Breast epithelium (tissue), 4 donors: Measurements from ENCODE around the gene SCUBE2. TPM values are rescaled to one million over a fixed set of nuclear protein-coding genes. Genes with fewer than 3 reads are reported as not detected.
"Not testable (repeated sequence)": the region's sequence is repeated elsewhere in the genome, so short reads cannot be mapped to it uniquely, and the experiment has no call there.

Experiments used
- DNase-seq, 2 donors: peaks; one replicate each; pipeline ENCODE4 v3.0.0-alpha.2; 2019; ENCODE audit warnings: low spot score in 2 of 2
- H3K27ac ChIP-seq, 2 donors: fragments of 200-600 bp; sonication (generic) in 1 of 2; one replicate each; pipeline ENCODE4 v1.5.1; 2016 to 2019; ENCODE audit warnings: mild to moderate bottlenecking in 1 of 2
- H3K27me3 ChIP-seq, 2 donors: fragments of 200-600 bp; sonication (generic) in 1 of 2; one replicate each; pipeline versions ENCODE4 v1.5.1 to v1.6.0; 2017 to 2019; ENCODE audit warnings: control low read depth in 1 of 2, mild to moderate bottlenecking in 1 of 2
- H3K36me3 ChIP-seq: fragments of 200-600 bp; one replicate; pipeline ENCODE4 v1.5.1; 2019
- H3K4me1 ChIP-seq, 2 donors: fragments of 200-600 bp; sonication (generic); one replicate each; pipeline ENCODE4 v1.5.1; 2016 to 2019; ENCODE audit warnings: control low read depth in 1 of 2
- H3K4me3 ChIP-seq, 3 donors: fragments of 200-600 bp; sonication (generic); 1 replicate in 2 of 3; 2 replicates in 1 of 3; pipeline ENCODE4 v1.5.1; 2016 to 2019; ENCODE audit warnings: mild to moderate bottlenecking in 3 of 3, moderate library complexity in 2 of 3
- H3K9me3 ChIP-seq, 2 donors: fragments of 200-600 bp; sonication (generic) in 1 of 2; one replicate each; pipeline ENCODE4 v1.5.1; 2016 to 2019; ENCODE audit warnings: control low read depth in 1 of 2
- POLR2A ChIP-seq: fragments of 450-650 bp; IDR thresholded peaks from one replicate; pipeline ENCODE4 v1.6.1; 2016; ENCODE audit warnings: antibody characterized with exemption, mild to moderate bottlenecking, moderate library complexity
- POLR2AphosphoS5 ChIP-seq, 3 donors: sonication (generic); formaldehyde crosslinking; IDR thresholded peaks; one replicate each; pipeline ENCODE4 v1.6.1; 2017; ENCODE audit warnings: antibody characterized with exemption in 3 of 3
- intact Hi-C: fragments of 100-400 bp; cut with DNase I; formaldehyde crosslinking; loops from one replicate; pipeline ENCODE4 v1.15.1; 2023; ENCODE audit warnings: low total_unique reads
- total RNA-seq, 3 donors: library from RNA; depleted of rRNA; stranded (reverse); fragments of >200 nt; gene quantifications; one replicate each; pipeline ENCODE4 v1.1.0, GENCODE V29; 2016
- TF ChIP-seq, protein P1 (sequence below), 3 donors: fragments of 450-650 bp; IDR thresholded peaks; one replicate each; pipeline ENCODE4 v1.5.1; 2016 to 2017; ENCODE audit warnings: antibody characterized with exemption in 3 of 3, mild to moderate bottlenecking in 3 of 3, moderate library complexity in 3 of 3

SCUBE2 gene
- total RNA-seq, 3 donors from 2014 or later, result 35.7 to 139 (median 78.7) TPM

DNA sequence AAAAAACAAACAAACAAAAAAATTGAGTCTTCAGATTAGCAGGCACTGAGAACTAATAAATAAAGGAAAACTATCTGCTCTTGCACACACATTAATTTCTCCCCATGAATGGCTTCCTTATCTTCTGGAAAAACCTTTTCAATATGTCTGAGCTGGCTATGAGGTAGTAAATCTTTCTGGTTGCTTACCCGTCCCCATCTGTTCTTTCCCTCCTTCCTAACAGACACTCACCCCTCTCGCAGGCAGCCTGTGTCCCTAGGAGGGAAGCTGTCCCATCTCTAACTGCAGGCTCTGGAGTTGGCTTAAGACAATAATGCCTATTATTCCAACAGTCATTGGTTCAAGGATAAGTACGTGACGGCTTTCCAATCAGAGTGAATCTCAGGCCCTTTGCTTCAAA lies 8.2 kb upstream of the SCUBE2 start:
- no peak for DNase-seq
- no peaks in the 10 kb centered on the region for H3K9me3 ChIP-seq
- intact Hi-C loops, result no loop called here
- no peaks in the 10 kb centered on the region for H3K36me3 ChIP-seq
- no peaks in the 10 kb centered on the region for H3K4me1 ChIP-seq
- no peak overlapping the region for H3K4me3 ChIP-seq
- no peak for TF ChIP-seq POLR2AphosphoS5 (IDR thresholded peaks at IDR 0.05)
- TF ChIP-seq POLR2A, result no peak
- TF ChIP-seq, protein P1, sequence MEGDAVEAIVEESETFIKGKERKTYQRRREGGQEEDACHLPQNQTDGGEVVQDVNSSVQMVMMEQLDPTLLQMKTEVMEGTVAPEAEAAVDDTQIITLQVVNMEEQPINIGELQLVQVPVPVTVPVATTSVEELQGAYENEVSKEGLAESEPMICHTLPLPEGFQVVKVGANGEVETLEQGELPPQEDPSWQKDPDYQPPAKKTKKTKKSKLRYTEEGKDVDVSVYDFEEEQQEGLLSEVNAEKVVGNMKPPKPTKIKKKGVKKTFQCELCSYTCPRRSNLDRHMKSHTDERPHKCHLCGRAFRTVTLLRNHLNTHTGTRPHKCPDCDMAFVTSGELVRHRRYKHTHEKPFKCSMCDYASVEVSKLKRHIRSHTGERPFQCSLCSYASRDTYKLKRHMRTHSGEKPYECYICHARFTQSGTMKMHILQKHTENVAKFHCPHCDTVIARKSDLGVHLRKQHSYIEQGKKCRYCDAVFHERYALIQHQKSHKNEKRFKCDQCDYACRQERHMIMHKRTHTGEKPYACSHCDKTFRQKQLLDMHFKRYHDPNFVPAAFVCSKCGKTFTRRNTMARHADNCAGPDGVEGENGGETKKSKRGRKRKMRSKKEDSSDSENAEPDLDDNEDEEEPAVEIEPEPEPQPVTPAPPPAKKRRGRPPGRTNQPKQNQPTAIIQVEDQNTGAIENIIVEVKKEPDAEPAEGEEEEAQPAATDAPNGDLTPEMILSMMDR (IDR thresholded peaks at IDR 0.05), result no peak
- H3K27me3 ChIP-seq, result no peaks in the 10 kb centered on the region
- H3K27ac ChIP-seq, result no peak overlapping the region

DNA sequence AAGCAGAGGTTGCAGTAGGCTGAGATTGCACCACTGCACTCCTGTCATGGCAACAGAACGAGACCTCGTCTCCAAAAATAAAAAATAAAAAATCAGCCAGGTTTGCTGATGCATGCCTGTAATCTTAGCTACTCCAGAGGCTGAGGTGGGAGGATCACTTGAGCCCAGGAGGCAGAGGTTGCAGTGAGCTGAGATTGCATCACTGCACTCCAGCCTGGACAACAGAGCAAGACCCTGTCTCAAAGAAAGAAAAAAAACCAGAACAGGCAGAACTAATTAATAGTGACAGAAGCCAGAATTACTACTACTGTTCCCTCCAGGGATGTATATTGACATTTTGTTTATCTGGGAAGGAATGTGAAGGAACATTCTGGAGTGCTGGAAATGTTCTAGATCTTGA lies 7.1 kb upstream of the SCUBE2 start:
- H3K4me1 ChIP-seq, H3K27ac ChIP-seq, H3K4me3 ChIP-seq, intact Hi-C loops, H3K9me3 ChIP-seq, H3K27me3 ChIP-seq, H3K36me3 ChIP-seq, DNase-seq: not testable (repeated sequence)

GRCh38 chr11:9097186-9097943 lies 6.0 kb upstream of the SCUBE2 start:
- DNase-seq, H3K27me3 ChIP-seq, intact Hi-C loops, H3K27ac ChIP-seq, H3K4me1 ChIP-seq, H3K9me3 ChIP-seq, H3K36me3 ChIP-seq, H3K4me3 ChIP-seq: not testable (repeated sequence)

DNA sequence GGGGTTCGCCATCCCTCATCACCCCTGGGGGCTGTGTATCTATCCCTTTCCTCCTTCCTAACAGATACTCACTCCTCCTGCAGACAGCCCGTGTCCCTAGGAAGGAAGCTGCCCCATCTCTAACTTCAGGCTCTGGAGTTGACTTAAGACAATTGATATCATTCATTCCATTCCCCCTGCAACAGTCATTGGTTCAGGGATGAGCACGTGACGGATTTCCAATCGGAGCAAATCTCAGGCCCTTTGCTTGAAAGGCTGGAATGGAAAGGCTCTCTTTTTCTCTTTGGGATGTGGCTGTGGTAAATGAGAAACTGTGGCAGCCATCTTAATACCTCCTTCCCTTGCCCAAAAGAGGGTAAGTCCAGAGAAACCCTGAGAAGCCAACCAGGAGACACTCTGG lies 5.0 kb upstream of the SCUBE2 start:
- intact Hi-C loops, result no loop called here
- Histone ChIP-seq H3K9me3 (no peaks in the 10 kb centered on the region), H3K27ac (no peak overlapping the region), H3K27me3 (no peaks in the 10 kb centered on the region), H3K4me3 (no peak overlapping the region), H3K4me1 (peaks cover 0 to 3% of the 10 kb centered on the region in 2 donors), H3K36me3 (no peaks in the 10 kb centered on the region)
- no peak for DNase-seq
- TF ChIP-seq POLR2AphosphoS5 (IDR thresholded peaks at IDR 0.05), result no peak
- TF ChIP-seq, protein P1 (IDR thresholded peaks at IDR 0.05), result no peak

DNA sequence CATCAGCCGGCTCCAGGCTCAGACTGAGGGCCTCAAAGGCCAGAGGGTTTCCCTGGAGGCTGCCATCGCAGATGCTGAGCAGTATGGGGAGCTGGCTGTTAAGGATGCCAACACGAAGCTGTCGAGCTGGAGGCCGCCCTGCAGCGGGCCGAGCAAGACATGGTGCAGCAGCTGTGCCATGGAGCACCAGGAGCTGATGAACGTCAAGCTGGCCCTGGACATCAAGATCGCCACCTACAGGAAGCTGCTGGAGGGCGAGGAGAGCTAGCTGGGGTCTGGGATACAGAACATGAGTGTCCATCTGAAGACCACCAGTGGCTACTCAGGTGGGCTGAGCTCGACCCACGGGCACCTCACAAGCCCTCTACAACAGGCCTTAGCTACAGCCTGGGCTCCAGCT lies 4.0 kb upstream of the SCUBE2 start:
- no peaks in the 10 kb centered on the region for H3K9me3 ChIP-seq
- no peak overlapping the region for H3K4me3 ChIP-seq
- H3K27me3 ChIP-seq, result no peaks in the 10 kb centered on the region
- no peak for TF ChIP-seq POLR2AphosphoS5 (IDR thresholded peaks at IDR 0.05)
- TF ChIP-seq, protein P1 (IDR thresholded peaks at IDR 0.05), result no peak
- H3K27ac ChIP-seq, result no peak overlapping the region
- intact Hi-C loops, result no loop called here
- no peak for DNase-seq
- H3K36me3 ChIP-seq, result no peaks in the 10 kb centered on the region
- peaks cover 0 to 4% of the 10 kb centered on the region in 2 donors for H3K4me1 ChIP-seq

GRCh38 chr11:9094420-9094819 lies 3.0 kb upstream of the SCUBE2 start:
- no peak for DNase-seq
- no peak overlapping the region for H3K4me3 ChIP-seq
- H3K36me3 ChIP-seq, result no peaks in the 10 kb centered on the region
- TF ChIP-seq, protein P1 (IDR thresholded peaks at IDR 0.05), result no peak
- TF ChIP-seq POLR2AphosphoS5 (IDR thresholded peaks at IDR 0.05) (no peak), POLR2A (no peak)
- intact Hi-C loops, result no loop called here
- H3K4me1 ChIP-seq, result peaks cover 0 to 4% of the 10 kb centered on the region in 2 donors
- H3K27ac ChIP-seq, result no peak overlapping the region
- H3K9me3 ChIP-seq, result no peaks in the 10 kb centered on the region
- H3K27me3 ChIP-seq, result no peaks in the 10 kb centered on the region
